Stomach smooth muscle (tissue), 2 donors: ENCODE data around the gene CD276.

Experiments used
- H3K27ac ChIP-seq: one replicate; pipeline ENCODE4 v1.7.0; 2013; ENCODE audit warnings: mild to moderate bottlenecking, low read length, inconsistent platforms
- H3K27me3 ChIP-seq, 2 donors: one replicate each; pipeline ENCODE4 v1.7.0; 2013; ENCODE audit warnings: low read length in 2 of 2; ENCODE audit not compliant: insufficient read depth in 2 of 2, control insufficient read depth in 1 of 2
- H3K36me3 ChIP-seq, 2 donors: one replicate each; pipeline ENCODE4 v1.7.0; 2013; ENCODE audit warnings: low read length in 2 of 2; ENCODE audit not compliant: control insufficient read depth in 2 of 2, insufficient read depth in 2 of 2
- H3K4me1 ChIP-seq: one replicate; pipeline ENCODE4 v1.7.0; 2013; ENCODE audit warnings: low read length; ENCODE audit not compliant: control insufficient read depth, insufficient read depth
- H3K4me3 ChIP-seq, 2 donors: one replicate each; pipeline ENCODE4 v1.7.0; 2013; ENCODE audit warnings: low read length in 2 of 2
- H3K9ac ChIP-seq, 2 donors: one replicate each; pipeline ENCODE4 v1.7.0; 2013; ENCODE audit warnings: low read length in 2 of 2, mild to moderate bottlenecking in 1 of 2
- H3K9me3 ChIP-seq, 2 donors: one replicate each; pipeline ENCODE4 v1.7.0; 2013; ENCODE audit warnings: low read length in 2 of 2; ENCODE audit not compliant: control insufficient read depth in 2 of 2
- donor health status: healthy.
- donor health status: Pancreatic carcinoma.

The CD276 gene

DNA sequence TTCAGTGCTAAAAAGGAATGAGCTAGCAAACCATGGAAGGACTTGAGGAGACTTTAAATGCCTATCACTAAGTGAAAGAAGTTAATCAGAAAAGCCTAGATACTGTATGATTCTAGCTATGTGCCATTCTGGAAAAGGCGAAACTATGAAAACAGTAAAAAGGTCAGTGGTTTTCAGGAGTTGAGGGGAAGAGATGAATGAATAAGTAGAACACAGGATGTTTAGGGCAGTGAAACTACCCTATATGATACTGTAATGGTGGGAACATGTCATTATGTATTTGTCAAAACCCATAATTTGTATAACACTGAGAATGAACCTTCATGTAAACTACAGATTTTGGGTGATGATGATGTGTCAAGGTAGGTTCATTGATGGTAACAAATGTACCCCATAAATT, 9.6 kb upstream of the CD276 start:
- H3K9me3 ChIP-seq: no peaks in the 10 kb centered on the region
- no peak overlapping the region for H3K9ac ChIP-seq
- H3K27ac ChIP-seq: no peak overlapping the region

DNA sequence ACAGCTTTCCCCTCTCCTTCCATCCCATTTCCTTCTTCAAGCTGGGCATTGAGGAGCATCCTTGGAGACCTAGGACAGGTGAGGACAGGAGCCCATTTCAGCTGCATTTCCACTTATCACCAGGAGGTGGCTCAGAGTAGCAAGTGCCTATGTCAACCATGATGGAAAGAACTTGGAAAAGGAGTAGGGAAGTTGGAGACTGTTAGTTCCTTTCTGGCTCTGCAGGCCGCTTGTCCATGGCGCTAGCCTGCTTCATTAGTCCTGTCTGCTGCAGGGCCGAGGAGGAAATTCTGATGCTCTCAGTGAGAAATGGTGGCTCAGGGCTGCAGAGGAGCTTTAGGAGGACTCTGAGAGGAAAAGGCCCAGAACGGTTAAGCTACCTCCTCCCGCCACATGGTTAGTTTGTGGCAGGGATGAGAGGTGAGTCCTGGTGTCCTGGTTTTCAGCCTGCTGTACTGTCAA, 7.0 kb upstream of the CD276 start:
- H3K27me3 ChIP-seq: peaks cover 2 to 6% of the 10 kb centered on the region in 2 donors
- H3K27ac ChIP-seq: no peak overlapping the region
- H3K9me3 ChIP-seq: no peaks in the 10 kb centered on the region

More for the DNA sequence above, 9.6 kb upstream of the CD276 start:
- no peak overlapping the region for H3K4me3 ChIP-seq
- peaks cover 7% of the 10 kb centered on the region for H3K4me1 ChIP-seq
- H3K36me3 ChIP-seq: no peaks in the 10 kb centered on the region
- H3K27me3 ChIP-seq: peaks cover 5 to 13% of the 10 kb centered on the region in 2 donors

DNA sequence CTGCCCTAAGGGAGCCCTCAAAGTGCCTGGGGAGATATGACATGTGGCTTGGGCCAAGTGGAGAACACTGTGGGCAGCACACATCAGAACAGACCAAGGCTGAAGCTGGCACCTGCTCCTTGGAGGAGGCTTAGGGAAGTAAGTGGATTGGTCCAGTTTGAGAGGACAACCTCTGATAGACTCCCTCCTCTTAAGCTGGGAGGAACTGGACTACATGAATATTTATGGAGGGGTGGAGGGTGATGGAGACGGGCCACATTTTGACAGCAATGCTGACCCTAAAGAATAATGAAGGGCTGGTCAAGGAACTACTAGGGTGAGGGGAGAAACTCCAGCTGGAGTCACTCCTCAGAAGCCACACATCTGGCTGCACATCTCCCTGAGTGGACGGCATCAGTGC, 6.5 kb upstream of the CD276 start:
- H3K4me1 ChIP-seq: peaks cover 7% of the 10 kb centered on the region
- H3K9me3 ChIP-seq: no peaks in the 10 kb centered on the region
- H3K27me3 ChIP-seq: peaks cover 0 to 3% of the 10 kb centered on the region in 2 donors
- no peak overlapping the region for H3K4me3 ChIP-seq
- H3K36me3 ChIP-seq: no peaks in the 10 kb centered on the region
- H3K27ac ChIP-seq: no peak overlapping the region
- H3K9ac ChIP-seq: no peak overlapping the region

More for the DNA sequence above, 7.0 kb upstream of the CD276 start:
- Histone ChIP-seq H3K4me3 (peak overlapping the region in 1 of 2 donors; percentile 8), H3K9ac (no peak overlapping the region), H3K36me3 (no peaks in the 10 kb centered on the region), H3K4me1 (peaks cover 7% of the 10 kb centered on the region)

DNA sequence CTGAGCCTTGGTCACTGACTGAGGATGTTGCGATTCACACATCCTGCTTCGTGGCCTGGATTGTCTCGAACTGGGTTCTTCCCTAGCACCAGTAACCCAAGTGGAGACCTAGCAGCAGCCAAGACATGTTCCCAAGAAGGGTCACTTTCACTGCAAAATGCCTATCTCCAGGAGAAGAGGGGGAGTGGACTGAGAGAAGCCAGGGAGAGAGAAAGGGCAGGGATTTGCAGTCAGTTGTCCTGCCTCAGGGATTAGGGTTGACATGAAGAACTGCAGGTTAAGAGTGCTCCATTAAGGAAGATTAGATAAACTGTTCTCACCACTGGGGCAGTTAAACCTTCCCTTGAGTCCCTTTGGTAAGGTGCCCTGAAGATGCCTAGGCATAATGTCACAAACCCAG, 5.7 kb upstream of the CD276 start:
- peaks cover 9% of the 10 kb centered on the region for H3K4me1 ChIP-seq

DNA sequence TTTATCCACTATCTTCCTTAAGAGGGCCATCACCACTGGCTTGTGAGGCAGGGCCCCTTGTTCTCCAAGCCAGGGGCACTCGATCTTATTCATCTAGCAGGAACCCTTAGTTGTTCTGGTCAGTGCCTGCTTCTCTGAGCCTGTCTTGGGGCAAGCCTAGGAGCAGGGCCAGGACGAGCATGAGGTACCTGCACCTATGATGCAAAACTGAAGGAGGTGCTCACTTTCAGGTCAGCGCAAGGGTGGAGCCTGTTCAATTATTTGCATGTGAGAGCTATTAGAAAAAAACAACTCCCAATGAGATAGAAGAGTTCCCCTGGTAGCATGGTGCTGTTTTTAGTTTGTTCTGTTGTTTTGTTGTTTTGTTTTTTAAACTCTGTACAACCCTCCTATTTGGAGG, 5.0 kb upstream of the CD276 start:
- H3K9ac ChIP-seq: no peak overlapping the region
- no peak overlapping the region for H3K27ac ChIP-seq
- no peaks in the 10 kb centered on the region for H3K9me3 ChIP-seq
- H3K27me3 ChIP-seq: no peaks in the 10 kb centered on the region
- H3K4me3 ChIP-seq: no peak overlapping the region
- no peaks in the 10 kb centered on the region for H3K36me3 ChIP-seq
- peaks cover 14% of the 10 kb centered on the region for H3K4me1 ChIP-seq

More for the DNA sequence above, 5.7 kb upstream of the CD276 start:
- peaks cover 0 to 2% of the 10 kb centered on the region in 2 donors for H3K27me3 ChIP-seq
- no peak overlapping the region for H3K27ac ChIP-seq
- H3K4me3 ChIP-seq: no peak overlapping the region
- no peaks in the 10 kb centered on the region for H3K36me3 ChIP-seq
- H3K9me3 ChIP-seq: no peaks in the 10 kb centered on the region
- no peak overlapping the region for H3K9ac ChIP-seq

DNA sequence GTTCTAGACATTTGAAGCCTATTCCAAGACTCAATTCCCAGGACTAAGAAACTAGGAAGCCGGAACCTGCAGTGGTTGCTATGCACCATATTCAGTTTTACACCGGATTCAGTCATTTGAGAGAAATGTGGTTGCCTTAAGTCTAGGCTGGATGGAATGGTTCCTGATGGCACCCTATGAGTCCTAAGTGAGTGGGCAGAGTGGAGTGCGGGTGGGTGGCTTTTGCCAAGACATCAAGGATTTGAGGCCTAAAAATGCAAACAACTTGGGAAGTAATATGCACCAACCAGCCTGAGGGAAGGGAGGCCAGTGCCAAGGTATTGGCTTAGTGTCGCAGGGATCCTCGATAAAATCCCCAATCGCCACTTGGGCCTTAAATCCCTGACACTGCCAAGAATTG, 4.2 kb upstream of the CD276 start:
- Histone ChIP-seq H3K36me3 (no peaks in the 10 kb centered on the region), H3K27me3 (no peaks in the 10 kb centered on the region), H3K4me1 (peaks cover 14% of the 10 kb centered on the region), H3K4me3 (no peak overlapping the region), H3K9ac (no peak overlapping the region), H3K9me3 (no peaks in the 10 kb centered on the region), H3K27ac (no peak overlapping the region)

DNA sequence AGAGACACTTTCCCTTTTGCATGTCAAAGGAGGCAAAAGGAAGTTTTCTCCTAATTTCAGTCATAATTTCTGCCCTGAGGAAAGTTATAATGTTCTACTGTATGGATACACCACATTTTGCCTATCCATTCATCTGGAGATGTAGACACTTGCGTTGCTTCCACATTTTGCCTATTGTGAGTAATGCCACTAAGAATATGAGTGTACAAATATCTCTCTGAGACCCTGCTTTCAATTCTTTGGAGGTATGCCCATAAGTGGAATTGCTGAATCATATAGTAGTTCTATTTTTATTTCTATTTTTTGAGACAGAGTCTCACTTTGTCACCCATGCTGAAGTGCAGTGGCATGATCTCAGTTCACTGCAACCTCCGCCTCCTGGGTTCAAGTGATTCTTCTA, 3.6 kb upstream of the CD276 start:
- no peak overlapping the region for H3K9ac ChIP-seq
- H3K36me3 ChIP-seq: no peaks in the 10 kb centered on the region
- peaks cover 15% of the 10 kb centered on the region for H3K4me1 ChIP-seq
- H3K27me3 ChIP-seq: no peaks in the 10 kb centered on the region
- H3K4me3 ChIP-seq: no peak overlapping the region
- H3K27ac ChIP-seq: no peak overlapping the region
- H3K9me3 ChIP-seq: no peaks in the 10 kb centered on the region

DNA sequence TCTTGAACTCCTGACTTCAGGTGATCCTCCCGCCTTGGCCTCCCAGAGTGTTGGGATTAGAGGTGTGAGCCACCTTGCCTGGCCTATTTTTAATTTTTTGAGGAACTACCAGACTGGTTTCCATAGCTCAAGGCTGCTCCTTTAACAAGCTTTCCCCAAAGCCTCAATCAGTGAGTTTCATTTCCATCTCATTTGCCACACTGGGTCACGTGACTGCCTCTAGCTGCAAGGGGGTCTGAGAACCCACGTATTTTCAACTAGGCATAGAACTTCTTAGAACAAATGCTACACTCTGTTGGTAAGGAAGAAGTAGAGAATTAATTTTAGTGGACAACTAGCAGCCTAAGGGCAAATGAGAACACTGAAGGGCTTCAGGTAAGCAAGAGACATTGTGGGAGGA, 3.1 kb upstream of the CD276 start:
- no peaks in the 10 kb centered on the region for H3K36me3 ChIP-seq
- no peak overlapping the region for H3K27ac ChIP-seq
- no peak overlapping the region for H3K4me3 ChIP-seq
- H3K9me3 ChIP-seq: no peaks in the 10 kb centered on the region
- no peaks in the 10 kb centered on the region for H3K27me3 ChIP-seq
- H3K9ac ChIP-seq: no peak overlapping the region
- peaks cover 20% of the 10 kb centered on the region for H3K4me1 ChIP-seq

DNA sequence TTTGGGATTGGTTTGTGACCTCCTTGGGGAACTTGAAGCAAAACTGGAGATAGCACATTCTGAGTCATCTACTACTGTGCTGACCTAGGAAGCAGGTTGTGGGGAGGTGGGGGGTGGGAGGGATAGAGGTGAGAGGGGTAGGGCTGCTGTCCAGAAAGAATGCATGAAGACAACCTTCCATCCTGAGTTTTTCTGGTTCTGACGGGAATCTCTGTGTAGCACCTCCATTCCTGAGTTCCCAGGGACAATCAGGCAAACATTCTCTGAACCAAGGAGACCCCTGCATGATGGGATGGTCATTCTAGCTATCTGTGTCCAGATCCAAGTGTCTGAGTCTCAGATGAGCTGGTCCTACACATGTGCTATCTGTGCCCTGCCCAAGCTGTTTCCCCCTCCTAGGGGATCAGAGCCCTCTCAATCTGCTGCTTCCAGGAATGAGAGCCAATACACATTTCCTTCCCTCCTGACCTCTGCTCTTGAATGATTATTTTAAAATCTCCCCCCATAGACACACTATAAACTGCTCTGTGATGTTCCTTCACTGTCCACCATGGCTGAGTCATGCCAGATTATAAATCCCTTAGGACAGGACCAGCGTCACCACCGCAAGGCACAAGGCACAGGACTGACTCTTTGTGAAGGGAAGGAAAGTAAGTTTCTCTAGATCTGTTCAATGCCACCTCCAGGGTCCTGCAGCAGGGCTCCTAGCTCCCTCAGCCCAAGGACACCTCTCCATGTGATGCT, 2.2 kb upstream of the CD276 start:
- Histone ChIP-seq H3K4me1 (peaks cover 28% of the 10 kb centered on the region), H3K27ac (no peak overlapping the region), H3K9ac (no peak overlapping the region), H3K4me3 (no peak overlapping the region), H3K9me3 (no peaks in the 10 kb centered on the region), H3K27me3 (no peaks in the 10 kb centered on the region), H3K36me3 (no peaks in the 10 kb centered on the region)

DNA sequence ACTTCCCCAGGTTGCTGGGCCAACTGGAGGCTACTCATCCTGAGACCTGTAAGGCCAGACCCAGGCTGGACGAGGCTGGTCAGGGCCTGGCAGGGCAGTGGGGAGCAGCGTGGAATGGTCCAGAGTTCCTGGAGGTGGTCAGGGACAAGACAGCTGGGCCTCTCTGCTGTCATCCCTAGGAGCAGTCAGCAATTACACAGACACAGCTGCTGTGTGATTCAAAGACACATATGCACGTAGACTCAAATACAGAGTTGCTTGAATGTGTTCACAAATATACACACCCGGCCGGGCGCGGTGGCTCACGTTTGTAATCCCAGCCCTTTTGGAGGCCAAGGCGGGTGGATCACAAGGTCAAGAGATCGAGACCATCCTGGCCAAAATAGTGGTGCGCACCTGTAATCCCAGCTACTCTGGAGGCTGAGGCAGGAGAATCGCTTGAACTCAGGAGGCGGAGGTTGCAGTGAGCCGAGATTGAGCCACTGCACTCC, 1.5 kb upstream of the CD276 start:
- Histone ChIP-seq H3K4me1 (peaks cover 28% of the 10 kb centered on the region), H3K9me3 (no peaks in the 10 kb centered on the region), H3K27ac (no peak overlapping the region), H3K36me3 (no peaks in the 10 kb centered on the region), H3K4me3 (no peak overlapping the region), H3K27me3 (no peaks in the 10 kb centered on the region), H3K9ac (no peak overlapping the region)

DNA sequence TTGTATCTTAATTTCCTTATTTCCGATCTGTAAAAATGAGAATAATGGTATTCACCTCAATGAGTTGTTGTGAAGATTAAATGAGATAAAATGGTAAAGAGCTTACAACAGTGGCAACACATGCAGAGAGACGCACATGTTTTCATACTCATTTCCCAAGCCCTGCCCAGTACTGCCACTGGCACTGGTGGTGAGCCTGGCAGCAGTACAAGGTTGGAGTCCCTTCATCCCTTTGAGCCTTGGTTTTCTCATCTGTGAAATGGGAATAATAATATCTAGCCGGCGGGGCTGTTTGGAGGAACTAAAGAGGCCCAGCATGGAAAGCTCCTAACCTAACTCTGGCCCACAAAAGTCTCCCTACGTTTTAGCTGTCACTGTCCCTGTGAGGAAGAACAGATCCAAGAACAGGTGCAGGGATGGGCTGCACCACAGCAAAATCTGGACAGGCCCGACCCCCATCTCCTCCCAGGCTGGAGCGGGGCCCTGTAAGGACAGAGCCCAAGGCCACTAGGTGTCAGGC, 866 bp upstream of the CD276 start:
- Histone ChIP-seq H3K36me3 (no peaks in the 10 kb centered on the region), H3K9me3 (no peaks in the 10 kb centered on the region), H3K4me3 (peak overlapping the region; percentile 75 to 82), H3K9ac (peak overlapping the region; percentile 36 to 47), H3K4me1 (peaks cover 34% of the 10 kb centered on the region), H3K27ac (peak overlapping the region; percentile 55), H3K27me3 (no peaks in the 10 kb centered on the region)
